PC-9 (cell line): ENCODE measurements around the gene RBM39. TPM values are rescaled to one million over a fixed set of nuclear protein-coding genes. Genes with fewer than 3 reads are reported as not detected.

Experiments
- BruUV-seq: library from RNA; stranded (reverse); fragments of 400-500 nt; replicated peaks from 2 replicates; lab custom pipeline; 2021; lab: Mats Ljungman, UMichigan
- CTCF ChIA-PET: fragments of 300-600 bp; sonication (Branson Sonifier 250); formaldehyde crosslinking; loops from one replicate; lab custom pipeline; 2022; ENCODE audit warnings: antibody characterized with exemption; lab: Charles Lee
- POLR2A ChIA-PET: fragments of 300-600 bp; sonication (Branson Sonifier 250); formaldehyde crosslinking; loops from one replicate; lab custom pipeline; 2022; ENCODE audit warnings: antibody characterized with exemption; ENCODE audit not compliant: unreplicated experiment; lab: Charles Lee
- DNase-seq, 2 experiments: peaks; one replicate each; pipeline versions ENCODE4 v3.0.0 to v3.0.0-alpha.2; 2015 to 2022; ENCODE audit warnings: mixed read lengths in 1 of 2
- H2AFZ ChIP-seq: fragments of 200-600 bp; sonication (generic); 2 replicates; pipeline ENCODE4 v1.8.1; 2017; ENCODE audit warnings: antibody characterized with exemption
- H3F3A ChIP-seq: fragments of 200-600 bp; sonication (generic); 2 replicates; pipeline ENCODE4 v1.8.1; 2017; ENCODE audit warnings: antibody characterized with exemption, mild to moderate bottlenecking, low read depth; ENCODE audit not compliant: insufficient read depth
- H3K27ac ChIP-seq: fragments of 200-600 bp; sonication (generic); 2 replicates; pipeline ENCODE4 v1.6.1; 2016; ENCODE audit warnings: mixed run types
- H3K27me3 ChIP-seq: fragments of 200-600 bp; sonication (generic); 2 replicates; pipeline ENCODE4 v1.6.1; 2016; ENCODE audit warnings: low read depth, mixed run types; ENCODE audit not compliant: insufficient read depth
- H3K36me3 ChIP-seq: fragments of 200-600 bp; sonication (generic); 2 replicates; pipeline ENCODE4 v1.6.1; 2016; ENCODE audit warnings: low read depth, mixed run types
- H3K4me1 ChIP-seq: fragments of 200-600 bp; sonication (generic); replicated peaks from 2 replicates; pipeline ENCODE4 v1.6.1; 2016; ENCODE audit warnings: mixed run types; ENCODE audit not compliant: insufficient read depth
- H3K4me2 ChIP-seq: fragments of 200-600 bp; sonication (generic); 2 replicates; pipeline ENCODE4 v1.6.1; 2017; ENCODE audit warnings: mixed run types
- H3K4me3 ChIP-seq: fragments of 200-600 bp; sonication (generic); 2 replicates; pipeline ENCODE4 v1.6.1; 2016; ENCODE audit warnings: mixed run types
- H3K79me2 ChIP-seq: fragments of 200-600 bp; sonication (generic); 2 replicates; pipeline ENCODE4 v1.6.1; 2017; ENCODE audit warnings: low read depth, mixed run types
- H3K9me2 ChIP-seq: fragments of 200-600 bp; sonication (generic); 2 replicates; pipeline ENCODE4 v1.8.1; 2017; ENCODE audit warnings: mild to moderate bottlenecking; ENCODE audit not compliant: insufficient read depth
- H3K9me3 ChIP-seq: fragments of 200-600 bp; sonication (generic); 2 replicates; pipeline ENCODE4 v1.8.1; 2016; ENCODE audit warnings: low read depth; ENCODE audit not compliant: insufficient read depth
- H4K20me1 ChIP-seq: fragments of 200-600 bp; sonication (generic); 2 replicates; pipeline ENCODE4 v1.8.1; 2017; ENCODE audit not compliant: insufficient read depth
- EZH2 ChIP-seq: fragments of 200-600 bp; sonication (generic); IDR thresholded peaks from 2 replicates; pipeline ENCODE4 v1.8.0; 2017; ENCODE audit warnings: antibody characterized with exemption, low read depth
- intact Hi-C: fragments of 100-400 bp; cut with micrococcal nuclease; formaldehyde crosslinking; loops from one replicate; pipeline ENCODE4 v1.10.0; 2022; ENCODE audit not compliant: unreplicated experiment
- total RNA-seq: library from RNA; stranded (reverse); gene quantifications from 2 replicates; pipeline ENCODE4 v1.2.3, GENCODE V29; 2021
- TF ChIP-seq, protein P1 (sequence below): fragments of 200-600 bp; sonication (generic); conservative IDR thresholded peaks from 2 replicates; pipeline ENCODE4 v1.6.1; 2017; ENCODE audit warnings: mixed run types, antibody characterized with exemption, mild to moderate bottlenecking, moderate library complexity

The RBM39 gene
- total RNA-seq, 1 experiment from 2014 or later, result 379 TPM

DNA sequence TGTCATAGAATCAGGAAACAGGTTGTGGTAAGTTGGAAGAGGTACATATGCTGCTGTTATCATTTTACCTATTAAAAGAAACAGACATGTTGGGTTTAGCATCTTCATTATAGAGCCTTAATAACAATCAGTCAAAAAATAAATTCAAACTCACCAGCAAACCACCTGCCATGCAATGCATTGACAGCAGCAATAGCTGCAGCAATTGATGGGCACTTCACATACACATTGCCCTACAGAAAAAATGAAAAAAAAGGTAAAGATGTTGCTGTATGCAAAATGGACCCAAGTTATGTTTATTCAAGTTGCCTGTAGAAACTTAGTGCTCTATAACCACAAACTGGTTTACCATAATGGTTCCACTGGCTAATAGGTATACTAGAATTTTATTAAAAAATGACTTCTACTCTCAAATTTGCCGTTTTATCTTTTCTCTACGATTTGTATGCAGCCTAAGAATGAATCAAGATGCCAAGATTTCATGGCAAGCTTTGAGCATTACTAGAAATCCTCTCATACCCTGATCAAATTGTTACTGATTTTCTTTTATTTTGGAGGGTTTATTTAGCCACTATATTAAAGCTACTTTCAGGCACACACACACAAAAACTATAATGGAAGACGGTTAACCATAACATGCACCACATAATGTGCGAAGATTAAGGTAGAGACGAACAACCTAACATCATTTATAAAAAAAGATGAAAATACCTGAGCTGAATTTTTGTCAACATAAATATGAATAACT is 37.4 kb downstream of the RBM39 start:
- intact Hi-C loops, result loop anchor here (5.0 kb wide), 1 partner anchor 192 kb away; no protein-coding TSS in a partner anchor
- H2AFZ ChIP-seq, result no peak overlapping the region
- DNase-seq, result no peak
- no peak overlapping the region for H3K27ac ChIP-seq
- H3K9me2 ChIP-seq, result no peaks in the 10 kb centered on the region
- ChIA-PET POLR2A (no interaction called here), CTCF (interaction anchor here (0.6 kb wide), 1 partner anchor 1584 kb away, joined by 16 read pairs; no protein-coding TSS in a partner anchor)
- no peak overlapping the region for H3K4me2 ChIP-seq
- no TSS peak for BruUV-seq
- peaks cover 13% of the 10 kb centered on the region; the same call in 1 of the 2 replicates for H3K4me1 ChIP-seq
- H3K4me3 ChIP-seq, result no peak overlapping the region
- no peak for TF ChIP-seq EZH2
- TF ChIP-seq, protein P1, sequence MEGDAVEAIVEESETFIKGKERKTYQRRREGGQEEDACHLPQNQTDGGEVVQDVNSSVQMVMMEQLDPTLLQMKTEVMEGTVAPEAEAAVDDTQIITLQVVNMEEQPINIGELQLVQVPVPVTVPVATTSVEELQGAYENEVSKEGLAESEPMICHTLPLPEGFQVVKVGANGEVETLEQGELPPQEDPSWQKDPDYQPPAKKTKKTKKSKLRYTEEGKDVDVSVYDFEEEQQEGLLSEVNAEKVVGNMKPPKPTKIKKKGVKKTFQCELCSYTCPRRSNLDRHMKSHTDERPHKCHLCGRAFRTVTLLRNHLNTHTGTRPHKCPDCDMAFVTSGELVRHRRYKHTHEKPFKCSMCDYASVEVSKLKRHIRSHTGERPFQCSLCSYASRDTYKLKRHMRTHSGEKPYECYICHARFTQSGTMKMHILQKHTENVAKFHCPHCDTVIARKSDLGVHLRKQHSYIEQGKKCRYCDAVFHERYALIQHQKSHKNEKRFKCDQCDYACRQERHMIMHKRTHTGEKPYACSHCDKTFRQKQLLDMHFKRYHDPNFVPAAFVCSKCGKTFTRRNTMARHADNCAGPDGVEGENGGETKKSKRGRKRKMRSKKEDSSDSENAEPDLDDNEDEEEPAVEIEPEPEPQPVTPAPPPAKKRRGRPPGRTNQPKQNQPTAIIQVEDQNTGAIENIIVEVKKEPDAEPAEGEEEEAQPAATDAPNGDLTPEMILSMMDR, result no peak
- peaks cover 100% of the 10 kb centered on the region for H3F3A ChIP-seq
- no peaks in the 10 kb centered on the region for H3K9me3 ChIP-seq
- H3K79me2 ChIP-seq, result peaks cover 51% of the 10 kb centered on the region
- no peaks in the 10 kb centered on the region for H3K27me3 ChIP-seq
- H3K36me3 ChIP-seq, result peaks cover 62% of the 10 kb centered on the region
- H4K20me1 ChIP-seq, result peaks cover 92% of the 10 kb centered on the region

GRCh38 chr20:35702824-35703695 is 39.0 kb downstream of the RBM39 start:
- intact Hi-C loops, result loop anchor here (5.0 kb wide), 1 partner anchor 191 kb away; no protein-coding TSS in a partner anchor
- Histone ChIP-seq H3K79me2 (peaks cover 48% of the 10 kb centered on the region), H4K20me1 (peaks cover 75% of the 10 kb centered on the region), H3K9me2 (no peaks in the 10 kb centered on the region), H3F3A (peaks cover 87% of the 10 kb centered on the region), H3K4me1 (peaks cover 19% of the 10 kb centered on the region), H3K4me2 (no peak overlapping the region), H2AFZ (no peak overlapping the region), H3K9me3 (no peaks in the 10 kb centered on the region), H3K4me3 (no peak overlapping the region), H3K27me3 (no peaks in the 10 kb centered on the region), H3K36me3 (peaks cover 46% of the 10 kb centered on the region), H3K27ac (0 out of 2 replicates have a peak overlapping the region, but pooled peaks have one; percentile 36)
- BruUV-seq, result no TSS peak
- no peak for DNase-seq
- TF ChIP-seq, protein P1, result no peak
- no peak for TF ChIP-seq EZH2
- CTCF ChIA-PET, result interaction anchor here (0.6 kb wide), 1 partner anchor 39 kb away, joined by 4 read pairs; no protein-coding TSS in a partner anchor
- POLR2A ChIA-PET, result interaction anchor here (0.5 kb wide), 1 partner anchor 314 kb away, joined by 3 read pairs; no protein-coding TSS in a partner anchor
